GM21717 (cell line): ENCODE data around the gene NTHL1.
"Not testable (repeated sequence)": the region's sequence is repeated elsewhere in the genome, so short reads cannot be mapped to it uniquely, and the experiment has no call there.

Experiments
- ATAC-seq: cut with Tn5 transposase; IDR thresholded peaks from one replicate; pipeline ENCODE4 v1.9.1; 2021; ENCODE audit warnings: mild to moderate bottlenecking, moderate library complexity; ENCODE audit not compliant: unreplicated experiment

The NTHL1 gene

GRCh38 chr16:2011726-2012125, 35.9 kb downstream of the NTHL1 start:
- ATAC-seq, result not testable (repeated sequence)

- ATAC-seq, result peak; percentile 66
These were observed 37.7 kb downstream of the NTHL1 start, which contains the start of gene ZNF598 for GRCh38 chr16:2009791-2010510. Gene ZNF598 (minus strand): TSS chr16:2009821.

GRCh38 chr16:2009164-2009711, 38.4 kb downstream of the NTHL1 start:
- ATAC-seq, result peak; percentile 20

- ATAC-seq, result no peak
These were observed 38.9 kb downstream of the NTHL1 start for GRCh38 chr16:2008631-2009163.

GRCh38 chr16:2008009-2008526, 39.6 kb downstream of the NTHL1 start:
- ATAC-seq, result no peak

- ATAC-seq, result no peak
These were observed 40.4 kb downstream of the NTHL1 start for GRCh38 chr16:2007081-2007836.

- ATAC-seq, result no peak
These were observed 41.3 kb downstream of the NTHL1 start for GRCh38 chr16:2006317-2006716.

GRCh38 chr16:2005646-2006045, 42.0 kb downstream of the NTHL1 start:
- ATAC-seq, result no peak

- no peak for ATAC-seq
These were observed 42.7 kb downstream of the NTHL1 start for GRCh38 chr16:2004795-2005517.

GRCh38 chr16:2003827-2004641, 43.6 kb downstream of the NTHL1 start:
- ATAC-seq, result peak; percentile 41

- no peak for ATAC-seq
These were observed 44.3 kb downstream of the NTHL1 start for GRCh38 chr16:2003231-2003826.

GRCh38 chr16:2002406-2003230, 45.0 kb downstream of the NTHL1 start:
- ATAC-seq, result no peak

GRCh38 chr16:2001456-2002355, 45.9 kb downstream of the NTHL1 start:
- no peak for ATAC-seq

- ATAC-seq, result no peak
These were observed 46.6 kb downstream of the NTHL1 start for GRCh38 chr16:2001035-2001434.

- ATAC-seq, result no peak
These were observed 47.6 kb downstream of the NTHL1 start for GRCh38 chr16:1999866-2000514.

- ATAC-seq, result no peak
These were observed 48.5 kb downstream of the NTHL1 start for GRCh38 chr16:1998852-1999801.
